Mesendoderm (in vitro differentiated cells): ENCODE data around the gene LGALS1. TPM values are rescaled to one million over a fixed set of nuclear protein-coding genes. Genes with fewer than 3 reads are reported as not detected.

Source experiments
- DNase-seq: peaks from one replicate; pipeline ENCODE4 v3.0.0; 2013
- H2AK5ac ChIP-seq: 2 replicates; pipeline ENCODE4 v1.6.1; 2013; ENCODE audit warnings: low read length, inconsistent platforms
- H2BK120ac ChIP-seq: 2 replicates; pipeline ENCODE4 v1.6.1; 2013; ENCODE audit warnings: low read depth, mild to moderate bottlenecking, low read length, moderate library complexity, mixed read lengths
- H2BK15ac ChIP-seq: replicated peaks from 2 replicates; pipeline ENCODE4 v1.6.1; 2013; ENCODE audit warnings: low read depth, mild to moderate bottlenecking, moderate library complexity
- H2BK5ac ChIP-seq: 2 replicates; pipeline ENCODE4 v1.6.1; 2013; ENCODE audit warnings: low read length, inconsistent platforms
- H3K18ac ChIP-seq: 2 replicates; pipeline ENCODE4 v1.6.1; 2013; ENCODE audit warnings: mild to moderate bottlenecking, low read length, mixed read lengths
- H3K23ac ChIP-seq: one replicate; pipeline ENCODE4 v1.6.1; 2013; ENCODE audit warnings: low read length
- H3K27ac ChIP-seq: 2 replicates; pipeline ENCODE4 v1.5.1; 2013; ENCODE audit warnings: low read depth, mild to moderate bottlenecking, inconsistent platforms, low read length, moderate library complexity
- H3K27me3 ChIP-seq: 2 replicates; pipeline ENCODE4 v1.6.1; 2013; ENCODE audit warnings: low read length, control low read depth, mild to moderate bottlenecking, inconsistent platforms; ENCODE audit not compliant: insufficient read depth, poor library complexity
- H3K36me3 ChIP-seq: 2 replicates; pipeline ENCODE4 v1.6.1; 2013; ENCODE audit warnings: low read length, inconsistent platforms; ENCODE audit not compliant: control insufficient read depth, insufficient read depth
- H3K4ac ChIP-seq: one replicate; pipeline ENCODE4 v1.6.1; 2013; ENCODE audit warnings: low read depth, mild to moderate bottlenecking, low read length, moderate library complexity
- H3K4me1 ChIP-seq: 2 replicates; pipeline ENCODE4 v1.6.1; 2013; ENCODE audit warnings: low read depth, low read length, inconsistent platforms; ENCODE audit not compliant: control insufficient read depth
- H3K4me2 ChIP-seq: 2 replicates; pipeline ENCODE4 v1.6.1; 2013; ENCODE audit warnings: low read length
- H3K4me3 ChIP-seq: 2 replicates; pipeline ENCODE4 v1.5.1; 2013; ENCODE audit warnings: mild to moderate bottlenecking, low read length
- H3K56ac ChIP-seq: one replicate; pipeline ENCODE4 v1.6.1; 2013; ENCODE audit warnings: low read length
- H3K79me1 ChIP-seq: 2 replicates; pipeline ENCODE4 v1.6.1; 2013; ENCODE audit warnings: low read length, inconsistent platforms
- H3K79me2 ChIP-seq: 2 replicates; pipeline ENCODE4 v1.6.1; 2013; ENCODE audit warnings: mild to moderate bottlenecking, low read length; ENCODE audit not compliant: control insufficient read depth, insufficient read depth
- H3K9ac ChIP-seq: 2 replicates; pipeline ENCODE4 v1.6.1; 2013; ENCODE audit warnings: low read length, inconsistent platforms
- H4K5ac ChIP-seq: one replicate; pipeline ENCODE4 v1.6.1; 2013; ENCODE audit warnings: low read length
- H4K8ac ChIP-seq: one replicate; pipeline ENCODE4 v1.6.1; 2013; ENCODE audit warnings: low read depth, mild to moderate bottlenecking, control low read depth, low read length, moderate library complexity
- WGBS: extraction: QIAGEN DNeasy Blood & Tissue Kit; methylation state at CpG from one replicate; pipeline ENCODE4 v1.1.7; 2013; ENCODE audit warnings: low lambda C conversion rate, missing lambda C conversion rate; ENCODE audit not compliant: insufficient coverage; ENCODE audit errors: extremely low coverage; 5-methylcytosine and 5-hydroxymethylcytosine counted together
- polyA plus RNA-seq, 2 experiments: library from polyadenylated mRNA; stranded (reverse); fragments of 200-250 nt; gene quantifications; one replicate each; pipeline ENCODE4 v1.2.3, GENCODE V29; 2013

Gene LGALS1
- polyA plus RNA-seq (2013, experiment 1 of 2): 18.5 TPM
- polyA plus RNA-seq (2013, experiment 2 of 2): 18.7 TPM

- Histone ChIP-seq H3K23ac (no peak within 1 kb of the TSS), H2BK120ac (no peak within 1 kb of the TSS), H3K27me3 (no peaks in the 10 kb centered on the region), H3K4ac (peak within 1 kb of the TSS; percentile 40), H3K9ac (peak within 1 kb of the TSS; percentile 71), H2AK5ac (no peak within 1 kb of the TSS), H2BK5ac (no peak within 1 kb of the TSS), H2BK15ac (no peak within 1 kb of the TSS), H3K4me2 (peak within 1 kb of the TSS; percentile 49), H3K18ac (peak within 1 kb of the TSS; percentile 15), H3K56ac (peak within 1 kb of the TSS; percentile 79), H3K4me3 (no peak within 1 kb of the TSS), H3K79me1 (no peaks in the 10 kb centered on the region), H4K8ac (no peak within 1 kb of the TSS), H3K4me1 (no peaks in the 10 kb centered on the region), H4K5ac (no peak within 1 kb of the TSS), H3K36me3 (peaks cover 1% of the 10 kb centered on the region), H3K79me2 (no peaks in the 10 kb centered on the region), H3K27ac (no peak within 1 kb of the TSS)
- DNase-seq: peak; percentile 64
- WGBS: no CpG with 5 or more reads among the region's 34 CpGs
Measured at GRCh38 chr22:37674951-37675929, at the start of gene LGALS1. Gene LGALS1 (plus strand): TSS chr22:37675636. CDS start chr22:37675703, 67 bp downstream.

DNA sequence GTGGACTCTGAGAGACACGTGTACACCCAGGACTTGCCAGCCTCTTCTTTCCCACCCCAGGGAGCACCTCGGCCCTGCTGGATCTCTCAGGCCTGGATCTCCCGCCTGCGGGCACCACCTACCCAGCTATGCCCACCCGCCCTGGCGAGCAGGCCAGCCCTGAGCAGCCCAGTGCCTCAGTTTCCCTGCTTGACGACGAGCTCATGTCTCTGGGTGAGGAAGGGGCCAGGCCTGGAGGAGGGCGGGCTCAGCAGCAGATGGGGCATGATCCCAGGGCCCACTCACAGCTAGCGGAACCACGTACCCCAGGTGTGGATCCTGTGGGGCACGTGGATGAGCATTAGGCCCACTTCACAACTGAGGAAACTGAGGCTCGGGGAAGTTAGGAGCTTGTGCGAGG lies 49.7 kb upstream of the LGALS1 start:
- Histone ChIP-seq H4K5ac (no peak overlapping the region), H3K79me2 (no peaks in the 10 kb centered on the region), H3K4me3 (no peak overlapping the region), H2AK5ac (no peak overlapping the region), H2BK15ac (no peak overlapping the region), H3K9ac (no peak overlapping the region), H3K4ac (no peak overlapping the region), H4K8ac (no peak overlapping the region), H3K27ac (no peak overlapping the region), H3K36me3 (no peaks in the 10 kb centered on the region), H3K18ac (no peak overlapping the region), H3K79me1 (no peaks in the 10 kb centered on the region), H3K23ac (no peak overlapping the region), H3K56ac (no peak overlapping the region), H2BK5ac (no peak overlapping the region), H2BK120ac (no peak overlapping the region), H3K4me1 (peaks cover 1% of the 10 kb centered on the region), H3K4me2 (no peak overlapping the region), H3K27me3 (no peaks in the 10 kb centered on the region)
- no CpG with 5 or more reads among the region's 14 CpGs for WGBS
- no peak for DNase-seq

- Histone ChIP-seq H2BK5ac (no peak overlapping the region), H3K36me3 (no peaks in the 10 kb centered on the region)
- no CpG with 5 or more reads among the region's 11 CpGs for WGBS
Measured at GRCh38 chr22:37626144-37626543, 49.3 kb upstream of the LGALS1 start.

DNA sequence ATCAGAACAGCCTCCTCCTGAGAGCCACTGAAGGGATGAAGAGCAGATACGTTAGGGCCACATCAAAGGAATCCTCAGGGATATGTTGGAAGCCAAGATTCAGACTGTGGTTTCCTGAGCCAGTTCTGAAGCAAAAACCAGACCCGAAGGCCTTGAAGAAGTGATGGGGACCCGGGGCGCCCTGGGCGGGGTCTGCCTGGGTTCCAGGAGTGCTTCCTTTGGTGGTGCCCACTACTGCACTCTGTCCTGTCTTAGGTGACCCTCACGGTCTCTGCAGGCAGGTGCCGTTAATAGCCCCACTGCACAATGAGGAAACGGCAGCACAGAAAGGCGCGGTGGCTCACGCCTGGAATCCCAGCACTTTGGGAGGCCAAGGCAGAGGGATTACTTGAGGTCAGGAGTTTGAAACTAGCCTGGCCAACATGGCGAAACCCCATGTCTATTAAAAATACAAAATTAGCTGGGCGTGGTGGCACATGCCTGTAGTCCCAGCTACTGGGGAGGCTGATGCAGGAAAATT lies 48.8 kb upstream of the LGALS1 start:
- no peak overlapping the region for H3K56ac ChIP-seq
- H4K8ac ChIP-seq: no peak overlapping the region
- no peaks in the 10 kb centered on the region for H3K79me2 ChIP-seq
- H3K27me3 ChIP-seq: no peaks in the 10 kb centered on the region
- H3K4me3 ChIP-seq: no peak overlapping the region
- H3K36me3 ChIP-seq: no peaks in the 10 kb centered on the region
- no peak overlapping the region for H3K9ac ChIP-seq
- no peak overlapping the region for H3K18ac ChIP-seq
- H2BK120ac ChIP-seq: no peak overlapping the region
- no peak overlapping the region for H2BK5ac ChIP-seq
- no peak overlapping the region for H4K5ac ChIP-seq
- no peak overlapping the region for H3K27ac ChIP-seq
- DNase-seq: no peak
- no peak overlapping the region for H3K4me2 ChIP-seq
- H3K79me1 ChIP-seq: no peaks in the 10 kb centered on the region
- no peak overlapping the region for H2BK15ac ChIP-seq
- H3K23ac ChIP-seq: no peak overlapping the region
- no peak overlapping the region for H3K4ac ChIP-seq
- WGBS: no CpG with 5 or more reads among the region's 13 CpGs
- H3K4me1 ChIP-seq: peaks cover 1% of the 10 kb centered on the region
- no peak overlapping the region for H2AK5ac ChIP-seq

More at GRCh38 chr22:37626144-37626543, 49.3 kb upstream of the LGALS1 start:
- H3K4ac ChIP-seq: no peak overlapping the region
- no peaks in the 10 kb centered on the region for H3K79me2 ChIP-seq
- H3K79me1 ChIP-seq: no peaks in the 10 kb centered on the region
- no peak overlapping the region for H4K8ac ChIP-seq
- no peak overlapping the region for H3K56ac ChIP-seq
- H3K27me3 ChIP-seq: no peaks in the 10 kb centered on the region
- H3K4me1 ChIP-seq: peaks cover 1% of the 10 kb centered on the region
- no peak overlapping the region for H3K4me3 ChIP-seq
- no peak overlapping the region for H2BK15ac ChIP-seq
- no peak overlapping the region for H4K5ac ChIP-seq
- H3K4me2 ChIP-seq: no peak overlapping the region
- no peak overlapping the region for H2BK120ac ChIP-seq
- no peak overlapping the region for H3K23ac ChIP-seq
- no peak overlapping the region for H3K9ac ChIP-seq
- no peak overlapping the region for H2AK5ac ChIP-seq
- H3K18ac ChIP-seq: no peak overlapping the region
- no peak for DNase-seq
- H3K27ac ChIP-seq: no peak overlapping the region

DNA sequence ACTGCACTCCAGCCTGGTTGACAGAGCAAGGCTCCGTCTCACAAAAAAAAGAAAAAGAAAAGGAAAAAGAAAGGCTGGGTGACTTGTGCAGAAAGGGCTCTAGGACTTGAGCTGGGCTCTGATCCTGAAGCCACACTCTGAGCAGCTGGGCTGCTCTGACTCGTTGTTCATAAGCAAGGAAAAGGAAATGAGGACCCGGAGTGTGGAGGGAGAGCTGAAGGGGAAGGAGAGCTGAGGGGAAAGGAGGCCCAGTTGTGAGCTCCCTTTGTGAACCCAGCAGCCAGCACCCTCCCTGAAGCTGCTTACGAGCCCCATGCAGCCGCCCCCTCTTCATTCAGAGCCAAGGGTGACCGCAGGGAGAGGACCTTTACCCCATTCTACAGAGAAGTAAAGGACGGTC lies 48.3 kb upstream of the LGALS1 start:
- no peak overlapping the region for H2BK120ac ChIP-seq
- H2BK15ac ChIP-seq: no peak overlapping the region
- no peaks in the 10 kb centered on the region for H3K79me1 ChIP-seq
- H3K4me1 ChIP-seq: peaks cover 1% of the 10 kb centered on the region
- no peak overlapping the region for H3K23ac ChIP-seq
- no CpG with 5 or more reads among the region's 7 CpGs for WGBS
- H3K79me2 ChIP-seq: no peaks in the 10 kb centered on the region
- no peak overlapping the region for H3K18ac ChIP-seq
- H3K56ac ChIP-seq: no peak overlapping the region
- no peaks in the 10 kb centered on the region for H3K27me3 ChIP-seq
- H3K9ac ChIP-seq: no peak overlapping the region
- no peak overlapping the region for H2BK5ac ChIP-seq
- no peak overlapping the region for H3K4me2 ChIP-seq
- H2AK5ac ChIP-seq: no peak overlapping the region
- no peak overlapping the region for H4K5ac ChIP-seq
- no peak overlapping the region for H4K8ac ChIP-seq
- no peak overlapping the region for H3K4ac ChIP-seq
- no peaks in the 10 kb centered on the region for H3K36me3 ChIP-seq
- no peak overlapping the region for H3K4me3 ChIP-seq
- DNase-seq: no peak
- no peak overlapping the region for H3K27ac ChIP-seq
